Stimulated activated CD4-positive, alpha-beta T cell treated with anti-CD3 and anti-CD28 coated beads, TNF-alpha, amount 100 ng/mL, for 24 hours (primary cell): ENCODE measurements around the gene CDC25C.
"Not testable (repeated sequence)": the region's sequence is repeated elsewhere in the genome, so short reads cannot be mapped to it uniquely, and the experiment has no call there.

Source experiments
- DNase-seq, 3 experiments: peaks; one replicate each; pipeline ENCODE4 v3.0.0-alpha.2; 2020; ENCODE audit warnings: low read depth in 3 of 3

CDC25C gene

DNA sequence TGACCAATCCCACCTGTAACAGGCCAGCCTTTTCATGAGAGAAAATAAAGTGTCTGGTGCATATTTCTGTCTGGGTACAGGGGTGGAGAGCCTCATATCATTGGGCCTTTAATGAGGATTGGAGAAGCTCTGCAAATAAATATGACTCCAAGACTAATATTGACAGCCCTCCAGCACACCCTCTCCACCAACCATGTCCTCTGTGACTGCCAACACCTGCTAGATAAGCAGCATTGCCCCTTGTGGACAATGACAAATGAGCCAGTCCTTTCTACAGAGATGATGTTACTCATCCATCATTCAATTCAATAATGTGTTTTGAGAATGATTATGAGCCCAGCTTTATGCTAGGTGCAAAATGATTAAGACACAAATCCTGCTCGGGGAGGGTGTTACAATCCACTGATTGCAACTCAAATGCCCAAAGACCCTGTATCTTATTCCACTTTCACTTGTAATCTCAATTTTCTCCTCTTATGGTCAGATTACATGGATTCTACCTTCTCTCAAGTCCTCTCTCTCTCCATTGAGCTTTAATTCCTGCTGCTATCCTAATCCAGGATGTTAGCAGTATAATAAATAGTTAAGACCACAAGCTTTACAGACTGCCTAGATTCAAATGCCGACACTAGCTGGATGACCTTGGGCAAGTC is 55.1 kb downstream of the CDC25C start:
- DNase-seq, result no peak

GRCh38 chr5:138275895-138276294 is 55.7 kb downstream of the CDC25C start:
- DNase-seq, result no peak

DNA sequence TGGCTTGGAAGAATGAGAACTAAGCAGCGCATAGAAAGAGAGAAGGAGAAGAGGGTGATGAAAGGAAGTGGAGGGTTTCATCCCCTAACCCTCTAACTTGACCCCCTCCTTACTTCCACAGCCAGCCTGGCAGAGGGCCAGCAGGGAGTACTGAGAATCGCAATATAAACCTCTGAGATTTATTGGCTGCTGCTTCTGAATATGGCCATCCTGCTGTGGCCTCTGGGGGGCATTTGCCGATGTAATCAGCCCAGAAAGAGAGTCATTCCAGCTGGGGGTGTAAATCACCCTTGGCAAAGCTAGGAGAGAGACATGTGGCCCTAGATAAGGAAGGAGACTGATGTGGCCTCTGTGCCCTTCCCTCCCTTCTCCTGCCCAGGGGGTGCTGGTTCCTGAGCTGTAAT is 56.2 kb downstream of the CDC25C start:
- DNase-seq, result no peak

DNA sequence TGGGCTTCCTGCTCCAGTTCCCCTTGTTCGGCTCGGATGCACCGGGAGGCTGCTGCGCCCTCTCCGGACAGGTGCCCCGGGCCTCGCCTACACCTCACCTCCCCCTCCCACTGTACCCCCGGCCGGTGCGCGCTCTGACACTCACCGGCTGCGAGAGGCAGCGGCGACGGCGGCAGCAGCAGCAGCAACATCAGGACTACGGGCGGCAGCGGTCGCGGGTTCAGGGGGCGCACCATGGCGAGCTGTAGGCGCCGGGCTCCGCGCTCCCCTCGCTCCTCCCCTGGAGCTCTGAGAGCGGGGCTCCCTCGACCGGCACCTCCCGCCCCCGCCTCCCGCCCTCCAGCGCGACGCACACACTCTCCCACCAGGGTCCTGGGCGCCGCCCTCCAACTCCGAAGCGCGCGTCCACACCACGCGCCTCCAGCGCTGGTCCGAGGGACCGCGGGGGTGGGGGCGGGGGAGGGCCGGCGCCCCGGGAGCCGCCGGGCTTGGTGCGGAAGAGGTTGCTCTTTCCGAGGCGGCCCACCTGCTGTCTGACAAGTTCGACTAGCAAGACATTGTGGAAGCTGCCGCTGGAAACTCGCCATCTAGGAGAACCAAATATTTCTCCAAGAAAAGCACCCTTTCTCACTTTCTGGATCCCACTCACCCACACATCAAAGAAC is 57.3 kb downstream of the CDC25C start, which contains the start of gene GFRA3:
Gene GFRA3, minus strand, starts transcription at position 433 of the 665 bp plus-strand sequence. Its CDS starts 197 bp downstream, at position 236.
- DNase-seq, result peak in 1 of 3 experiments; percentile 5

DNA sequence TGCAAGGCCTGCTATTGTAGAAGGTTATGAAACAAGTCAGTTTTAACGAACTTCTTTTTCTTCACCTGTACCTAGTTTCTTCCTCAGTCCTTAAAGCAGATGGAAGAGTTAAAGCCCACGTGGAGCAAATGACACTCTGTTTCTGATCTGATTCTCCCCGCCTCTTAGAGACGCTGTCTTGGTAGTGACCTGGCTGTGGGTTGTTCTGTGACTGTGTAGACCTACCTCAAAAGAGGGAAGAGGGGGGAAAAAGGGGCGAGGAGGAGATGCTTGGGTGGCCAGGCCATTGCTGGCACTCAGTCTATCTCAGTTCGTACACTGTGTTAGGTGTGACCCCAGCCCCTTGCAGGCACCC is 57.8 kb downstream of the CDC25C start:
- no peak for DNase-seq

DNA sequence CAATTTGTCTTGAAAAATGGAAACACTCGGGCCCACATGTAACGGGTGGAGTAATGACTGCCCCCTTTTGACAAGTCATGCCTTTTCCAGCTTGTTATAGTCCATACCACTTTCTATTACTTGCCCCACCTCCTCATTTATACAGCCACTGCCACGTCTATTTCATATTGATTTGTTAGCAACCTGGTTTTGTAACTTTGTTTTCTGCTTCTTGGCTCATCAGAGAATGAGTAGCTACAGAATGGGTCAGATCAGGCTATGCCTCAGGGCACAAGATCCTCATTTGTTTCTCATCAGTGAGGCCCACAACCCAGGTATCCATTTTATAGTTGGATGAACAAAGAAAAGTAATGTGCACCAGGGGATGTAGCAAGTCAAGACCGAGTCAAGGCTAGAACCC is 58.9 kb downstream of the CDC25C start:
- no peak for DNase-seq

- DNase-seq, result no peak
These were observed 60.3 kb downstream of the CDC25C start for GRCh38 chr5:138271281-138271680.

DNA sequence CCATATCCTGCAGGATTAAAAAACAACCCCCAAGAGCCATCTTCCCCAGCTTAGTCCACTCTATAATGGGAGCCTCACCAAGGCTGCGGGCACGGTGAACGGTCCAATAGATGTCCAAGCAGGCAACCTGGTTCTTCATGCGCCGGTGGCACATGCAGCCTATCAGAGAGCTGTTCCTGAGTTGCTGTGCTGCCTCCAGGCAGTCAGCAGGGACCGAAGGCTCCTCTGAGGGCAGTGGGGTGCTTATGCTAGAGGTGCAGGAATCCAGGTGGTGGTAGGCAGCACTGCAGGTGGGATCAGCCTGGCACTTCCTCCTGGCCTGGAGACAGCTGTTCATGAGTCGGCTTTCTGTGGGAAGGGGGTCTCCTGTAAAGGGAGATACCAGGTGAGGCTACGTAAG is 67.4 kb downstream of the CDC25C start:
- no peak for DNase-seq

DNA sequence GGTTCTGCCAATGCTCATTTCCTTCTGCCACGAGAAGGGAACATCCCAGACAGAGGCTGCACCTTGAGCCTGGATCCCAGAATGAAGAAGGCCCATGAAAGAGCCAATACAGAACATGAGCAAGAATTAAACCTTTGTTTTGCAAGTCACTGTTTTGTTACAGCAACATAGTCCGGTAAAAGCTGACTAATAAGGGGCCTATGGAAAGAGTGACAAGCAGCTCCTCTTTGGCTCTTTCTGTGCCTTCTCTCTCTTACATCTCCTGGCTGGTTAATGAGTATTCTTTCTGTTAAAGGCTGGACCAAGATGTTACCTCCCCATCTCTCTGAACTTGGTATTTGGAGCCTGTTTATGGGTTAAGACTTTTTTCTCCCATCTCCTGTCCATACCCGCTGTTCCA is 68.0 kb downstream of the CDC25C start:
- DNase-seq, result no peak

DNA sequence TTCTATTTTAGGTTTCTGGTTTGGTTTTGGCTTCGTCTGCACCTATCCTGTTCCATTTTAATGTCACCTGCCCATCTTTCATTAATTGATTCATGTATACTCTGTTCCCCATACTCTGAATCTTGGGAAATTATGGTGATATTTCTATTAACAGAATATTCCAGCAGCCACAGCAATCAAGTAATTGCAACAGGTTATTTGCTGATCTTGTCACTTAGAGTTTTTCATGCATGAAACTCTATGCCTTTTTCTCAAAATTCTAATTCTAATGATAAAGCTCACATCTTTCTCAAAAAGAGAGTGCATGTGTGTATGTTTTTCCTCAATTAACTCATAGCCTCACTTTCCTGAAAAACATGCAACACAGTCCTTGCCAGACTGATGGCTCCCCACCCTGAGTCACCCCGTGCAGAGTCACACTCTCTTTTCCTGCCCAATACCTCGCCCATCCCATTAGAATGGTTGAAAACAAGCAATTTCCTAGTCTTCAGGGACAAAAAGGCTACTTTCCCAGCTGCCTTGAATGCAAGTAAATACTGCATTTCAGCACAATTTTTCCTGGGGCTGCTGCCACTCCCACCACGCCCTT is 72.8 kb downstream of the CDC25C start:
- DNase-seq, result no peak

DNA sequence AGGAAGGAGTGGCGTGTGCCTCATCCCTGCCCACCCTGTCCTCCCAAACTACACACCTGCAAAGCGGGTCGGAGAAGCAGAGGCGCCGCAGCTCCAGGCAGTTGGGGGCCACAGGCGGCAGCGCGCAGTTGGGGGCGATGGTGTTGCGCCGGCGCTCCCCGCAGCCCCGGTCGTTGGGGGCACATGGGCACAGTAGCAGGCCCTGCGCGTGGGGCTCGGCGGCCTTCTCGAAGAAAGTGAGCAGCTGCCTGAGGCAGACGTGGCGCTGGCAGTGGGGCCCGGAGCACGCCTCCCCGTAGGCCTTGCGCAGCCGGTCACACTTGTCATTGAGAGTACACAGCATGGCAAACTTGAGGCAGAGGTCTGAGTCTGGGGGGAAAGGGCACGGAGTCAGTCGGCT is 74.0 kb downstream of the CDC25C start:
- DNase-seq, result no peak

DNA sequence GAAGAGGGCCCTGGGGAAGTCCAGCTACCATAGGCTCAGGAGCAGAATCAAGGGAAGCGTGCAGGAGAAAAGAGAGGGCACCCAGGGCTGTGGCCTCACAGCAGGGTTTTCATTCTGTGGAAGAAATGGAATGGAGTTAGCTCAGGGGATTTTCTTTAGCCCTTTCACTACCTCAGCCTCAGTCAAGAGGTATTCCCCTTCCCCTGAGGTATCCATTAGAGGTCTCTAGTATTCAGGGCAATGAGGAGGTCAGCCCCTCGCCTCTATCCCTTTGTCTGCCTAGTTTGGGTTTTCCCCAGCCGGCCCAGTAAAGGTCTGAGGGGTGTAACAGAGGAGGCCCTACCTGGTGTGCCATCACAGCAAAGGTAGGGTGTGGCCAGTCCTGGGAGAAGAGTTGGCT is 78.7 kb downstream of the CDC25C start:
- DNase-seq, result no peak

DNA sequence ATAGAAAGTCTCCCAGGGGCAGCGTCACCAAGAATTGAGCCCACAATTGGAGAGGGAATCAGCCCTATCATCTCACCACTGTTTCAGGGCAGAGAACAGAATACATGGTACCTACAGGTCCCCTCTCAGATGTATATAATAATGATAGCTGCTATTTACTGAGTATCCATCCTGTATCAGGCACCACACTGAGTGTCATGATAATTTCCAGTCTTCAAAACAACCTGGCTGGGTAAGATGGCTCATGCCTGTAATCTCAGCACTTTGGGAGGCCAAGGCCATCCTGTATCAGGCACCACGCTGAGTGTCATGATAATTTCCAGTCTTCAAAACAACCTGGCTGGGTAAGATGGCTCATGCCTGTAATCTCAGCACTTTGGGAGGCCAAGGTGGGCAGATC is 83.8 kb downstream of the CDC25C start:
- DNase-seq, result not testable (repeated sequence)

- no peak for DNase-seq
These were observed 84.8 kb downstream of the CDC25C start for GRCh38 chr5:138246822-138247221.

GRCh38 chr5:138246334-138246733 is 85.3 kb downstream of the CDC25C start:
- no peak for DNase-seq

- no peak for DNase-seq
These were observed 85.9 kb downstream of the CDC25C start for GRCh38 chr5:138245717-138246116.

DNA sequence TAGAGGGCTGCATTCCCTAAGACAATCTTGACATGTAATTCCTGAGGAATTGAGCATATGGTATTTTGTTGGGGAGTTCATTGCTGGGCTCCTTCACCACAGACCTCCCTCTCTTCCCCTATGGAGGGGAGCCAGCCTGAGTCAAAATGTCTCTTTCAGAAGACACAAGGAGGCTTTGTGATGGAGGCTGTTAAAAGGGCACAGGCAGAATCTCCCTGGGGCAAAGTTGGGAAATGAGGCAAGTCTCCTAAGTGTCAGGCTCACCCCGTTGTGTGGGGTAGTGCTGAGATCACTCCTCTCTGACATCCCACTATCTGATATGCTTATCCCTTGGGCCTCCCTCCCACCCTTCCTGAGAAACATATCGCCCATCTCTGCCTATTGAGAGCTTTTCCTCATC is 87.8 kb downstream of the CDC25C start:
- no peak for DNase-seq

DNA sequence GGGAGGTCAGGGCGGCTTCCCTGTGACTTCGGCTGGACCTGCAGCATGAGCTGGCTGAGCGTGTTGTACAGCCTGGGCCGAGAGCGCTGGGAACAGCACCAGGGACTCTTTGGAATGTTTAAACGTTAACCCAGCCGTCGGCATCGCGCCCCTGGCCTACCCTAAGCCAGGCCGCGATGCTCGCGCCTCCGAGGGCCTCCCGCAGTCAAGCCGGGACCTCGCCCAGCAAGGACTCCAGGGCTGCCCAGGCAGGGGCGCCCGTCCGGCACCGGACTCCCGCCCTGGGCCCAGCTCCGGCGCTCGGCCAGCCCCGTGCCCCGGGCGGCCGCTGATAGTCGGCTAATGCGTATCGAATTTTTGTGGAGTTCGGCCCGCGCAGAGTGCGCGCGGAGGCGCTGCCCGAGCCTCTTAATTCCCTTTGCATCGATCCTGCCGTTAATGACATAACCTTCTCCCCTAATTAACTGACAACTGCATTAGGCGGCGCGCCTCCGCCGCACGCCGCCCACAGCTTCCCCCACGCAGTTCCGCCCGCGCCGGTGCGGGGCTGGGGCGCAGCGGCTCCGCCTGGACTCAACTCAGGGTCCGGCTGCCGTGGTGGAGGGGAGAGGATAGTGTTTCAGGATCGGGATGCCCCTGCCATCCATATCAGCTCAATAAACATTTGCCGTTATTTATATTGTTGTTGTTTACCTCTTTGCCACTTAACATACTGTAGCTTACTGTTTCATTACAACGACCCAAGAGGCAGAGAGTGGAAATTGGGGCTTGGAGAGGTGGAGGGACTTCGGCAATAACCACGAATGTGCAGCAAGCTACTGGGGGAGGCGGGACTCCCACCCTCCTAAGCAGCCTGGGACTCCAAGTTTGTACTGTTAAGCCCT is 89.7 kb downstream of the CDC25C start:
- DNase-seq, result no peak

GRCh38 chr5:138240650-138241385 is 90.8 kb downstream of the CDC25C start:
- DNase-seq, result no peak

DNA sequence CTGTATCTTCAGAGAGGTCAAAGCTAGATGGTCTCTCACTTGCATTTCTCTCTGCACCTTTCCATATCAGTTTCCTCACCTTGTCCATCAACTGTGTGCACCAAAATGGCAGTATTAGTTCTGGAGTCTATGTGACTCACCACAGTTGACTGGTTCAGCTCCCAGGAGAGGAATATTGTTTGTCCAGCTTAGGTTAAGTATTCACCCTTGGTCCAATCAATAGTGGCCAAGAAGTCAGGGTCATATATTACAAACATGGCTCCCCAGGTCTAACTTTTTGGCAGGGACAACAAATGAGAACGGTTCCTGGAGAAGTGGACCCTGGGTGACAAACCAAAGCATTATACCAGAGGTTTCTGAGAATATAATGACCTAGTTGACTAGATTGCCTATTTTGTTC is 93.6 kb downstream of the CDC25C start:
- no peak for DNase-seq
